Measurements from ENCODE around the gene PIMREG.

Gene PIMREG

DNA sequence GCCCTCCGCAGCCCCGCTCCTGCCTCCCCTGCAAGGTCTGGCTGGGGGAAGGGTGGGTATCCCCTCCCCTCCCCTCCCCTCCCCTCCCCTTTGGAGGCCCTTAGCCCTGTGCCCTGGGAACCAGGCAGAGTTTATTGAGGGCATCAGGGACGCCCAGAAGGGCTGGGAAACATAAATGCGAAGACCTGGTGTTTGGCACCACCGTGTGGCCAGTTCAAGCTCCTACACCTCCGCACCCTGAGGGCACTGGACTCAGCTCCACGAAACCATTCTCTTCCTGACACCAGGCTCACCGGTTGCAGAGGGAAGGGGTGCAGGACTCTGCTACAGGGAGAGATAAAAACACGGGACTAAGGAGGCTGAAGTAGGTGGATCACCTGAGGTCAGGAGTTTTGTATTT, 8.3 kb upstream of the PIMREG start:
- DNase-seq: no peak

DNA sequence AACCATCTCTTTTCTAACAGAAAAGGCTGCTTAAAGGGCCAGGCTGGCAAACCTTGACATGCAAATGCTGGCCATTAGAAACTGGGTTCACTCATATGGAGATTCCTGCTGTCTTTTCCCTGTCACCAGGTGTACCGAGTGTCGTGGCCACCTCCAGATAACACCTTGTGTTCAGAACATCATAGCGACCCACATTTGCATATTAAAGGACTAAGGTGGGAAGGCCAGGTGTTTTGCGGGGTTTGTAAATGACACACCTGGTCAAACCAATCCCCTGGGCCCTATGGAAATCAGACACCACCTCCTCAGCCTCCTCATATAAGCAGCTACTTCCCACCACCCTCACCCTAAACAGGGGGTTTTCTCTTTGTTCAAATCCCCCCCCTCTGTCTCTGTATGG, 6.8 kb upstream of the PIMREG start:
- no peak for DNase-seq

DNA sequence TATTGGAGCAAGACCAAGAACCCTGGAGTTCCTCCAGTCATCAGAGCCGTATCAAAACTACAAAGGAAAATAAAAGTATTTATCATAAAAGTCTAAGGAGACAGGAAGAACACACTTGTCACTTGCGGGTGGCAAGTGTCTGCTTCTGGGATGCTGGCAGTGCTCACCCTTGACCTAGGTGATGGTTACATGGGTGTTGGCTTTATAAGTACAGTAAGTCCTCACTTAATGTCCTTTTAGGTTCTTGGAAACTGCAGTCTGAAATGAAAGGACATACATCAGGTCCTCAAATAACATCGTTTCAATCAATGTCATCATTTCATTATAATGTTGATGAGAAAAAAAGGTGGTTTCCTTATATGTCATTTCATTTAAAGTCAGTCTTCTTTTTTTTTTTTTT, 6.3 kb upstream of the PIMREG start:
- DNase-seq: no peak

DNA sequence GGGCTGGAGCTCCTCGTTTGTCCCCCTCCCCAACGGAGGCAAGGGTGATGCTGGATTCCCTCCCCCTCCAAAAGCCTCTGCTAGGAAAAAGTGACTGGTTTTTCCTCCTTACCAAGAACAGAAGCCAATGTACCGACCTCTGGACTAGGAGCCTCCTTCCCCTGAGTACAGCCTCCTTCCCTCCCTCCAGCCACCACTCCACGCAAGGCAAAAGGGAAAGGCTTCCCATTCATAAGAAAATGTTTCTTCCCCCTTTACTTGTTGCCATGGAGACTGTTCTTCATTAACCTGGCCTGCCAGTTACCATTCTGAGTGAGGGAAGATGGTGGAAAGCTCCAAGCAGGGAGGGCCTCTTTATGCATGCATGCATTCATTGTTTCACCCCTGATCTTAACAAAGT, 4.3 kb upstream of the PIMREG start:
- DNase-seq: no peak

DNA sequence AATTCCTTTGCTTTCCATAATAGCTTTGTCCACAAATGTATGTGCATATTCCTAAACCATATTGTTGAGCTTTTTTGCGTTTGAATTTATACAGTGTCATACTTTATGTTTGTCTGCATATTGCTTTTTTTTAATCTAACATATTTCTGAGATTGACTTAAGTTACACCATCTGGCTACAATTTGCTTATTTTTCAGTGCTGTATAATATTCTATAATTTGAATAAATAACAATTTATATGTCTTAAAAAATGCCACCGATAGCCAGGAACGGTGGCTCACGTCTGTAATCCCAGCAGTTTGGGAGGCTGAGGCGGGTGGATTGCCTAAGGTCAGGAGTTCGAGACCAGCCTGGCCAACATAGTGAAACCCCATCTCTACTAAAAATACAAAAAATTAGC, 1.5 kb upstream of the PIMREG start:
- DNase-seq: no peak

DNA sequence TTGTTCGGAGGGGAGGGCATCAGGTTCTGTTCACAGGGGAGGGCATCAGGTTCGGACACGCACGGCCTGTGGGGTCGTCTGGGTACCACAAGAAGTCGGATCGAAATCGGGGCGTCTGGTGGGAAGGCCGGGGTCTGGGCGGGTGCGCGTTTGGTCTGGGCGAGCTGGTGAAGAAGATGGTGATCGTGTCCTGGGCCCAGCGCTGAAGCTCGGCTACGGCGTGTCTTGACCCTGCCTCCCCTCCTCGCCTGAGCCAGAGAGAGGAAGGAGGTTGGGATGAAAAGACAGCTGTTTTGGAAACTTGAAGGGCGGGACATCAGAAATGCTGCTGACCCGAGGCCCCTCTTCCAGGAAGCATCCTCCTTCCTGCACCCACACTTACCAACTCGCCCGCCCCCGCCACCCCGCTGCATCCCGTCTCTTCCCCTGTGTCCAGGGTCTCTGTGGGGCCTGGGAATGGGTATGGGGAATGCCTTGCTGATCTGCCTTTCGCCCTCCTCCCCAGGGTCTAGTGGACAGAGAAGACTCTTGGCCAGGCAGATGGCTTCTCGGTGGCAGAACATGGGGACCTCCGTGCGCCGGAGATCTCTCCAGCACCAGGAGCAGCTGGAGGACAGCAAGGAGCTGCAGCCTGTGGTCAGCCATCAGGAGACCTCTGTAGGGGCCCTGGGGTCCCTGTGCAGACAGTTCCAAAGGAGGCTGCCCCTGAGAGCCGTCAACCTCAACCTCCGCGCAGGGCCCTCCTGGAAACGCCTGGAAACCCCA, 498 bp downstream of the PIMREG start:
- DNase-seq: no peak

DNA sequence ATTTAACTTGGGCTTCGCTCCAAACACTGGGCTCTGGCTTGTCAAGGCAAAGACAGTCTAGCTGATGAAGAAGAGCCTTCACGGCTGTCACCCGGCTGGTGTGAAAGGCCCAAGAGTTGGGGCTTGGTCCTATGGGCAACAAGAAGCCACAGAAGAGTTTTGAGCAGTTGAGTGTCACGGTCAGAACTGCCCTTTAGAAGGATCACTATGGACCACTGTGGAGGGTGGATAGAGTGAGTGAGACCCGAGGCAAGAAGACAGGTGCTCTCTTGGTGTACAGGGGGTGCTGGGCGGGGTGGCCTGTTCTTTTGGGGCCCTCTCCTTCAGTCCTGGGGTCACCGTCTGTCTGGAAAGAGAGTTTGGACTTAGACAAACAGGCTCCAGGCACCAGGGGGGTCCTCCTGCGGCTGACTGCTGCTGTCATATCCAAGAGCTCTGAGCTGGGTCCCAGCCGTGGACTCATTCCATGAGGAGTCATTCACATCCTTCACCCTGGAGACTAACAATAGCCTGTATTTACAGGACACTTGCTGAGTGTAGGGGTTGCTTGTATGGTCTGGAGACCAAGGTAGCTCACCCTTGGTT, 2.4 kb downstream of the PIMREG start:
- DNase-seq: no peak

DNA sequence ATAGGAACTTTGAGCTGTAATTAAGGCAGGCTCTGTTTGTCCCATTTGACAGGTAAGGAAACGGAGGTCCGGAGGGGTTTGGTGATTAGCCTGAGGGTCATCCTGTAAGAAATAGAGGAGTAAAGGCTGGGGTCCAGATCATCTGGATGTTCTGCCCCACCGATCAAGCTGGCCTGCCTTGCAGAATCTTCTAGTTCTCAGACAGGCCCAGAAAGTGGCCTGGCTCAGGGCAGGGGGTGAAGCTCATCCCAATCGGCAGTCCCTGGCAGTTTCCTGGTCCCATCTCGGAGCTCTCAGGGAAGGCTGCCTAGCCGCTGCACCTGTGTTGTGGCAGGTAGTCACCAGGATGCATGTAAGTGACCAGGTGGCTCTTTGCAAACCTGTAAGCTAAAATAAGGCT, 4.2 kb downstream of the PIMREG start:
- DNase-seq: no peak

DNA sequence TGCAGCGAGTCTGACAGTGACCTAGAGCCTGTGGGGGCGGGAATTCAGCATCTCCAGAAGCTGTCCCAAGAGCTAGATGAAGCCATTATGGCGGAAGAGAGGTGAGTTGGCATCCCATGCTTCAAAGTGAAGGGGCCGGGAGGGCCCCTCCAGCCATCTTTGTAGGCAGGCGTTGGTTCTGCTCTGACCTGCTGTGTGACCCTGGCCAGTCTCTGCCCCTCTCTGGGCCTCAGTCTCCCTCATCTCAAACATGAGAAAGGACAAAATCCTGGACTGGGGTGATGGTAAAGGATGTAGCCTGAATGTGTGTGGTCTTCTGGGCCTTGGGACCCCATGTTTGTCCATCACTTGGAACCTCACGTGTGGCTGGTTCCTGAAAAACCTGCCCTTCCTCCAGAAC, 5.1 kb downstream of the PIMREG start:
- no peak for DNase-seq

DNA sequence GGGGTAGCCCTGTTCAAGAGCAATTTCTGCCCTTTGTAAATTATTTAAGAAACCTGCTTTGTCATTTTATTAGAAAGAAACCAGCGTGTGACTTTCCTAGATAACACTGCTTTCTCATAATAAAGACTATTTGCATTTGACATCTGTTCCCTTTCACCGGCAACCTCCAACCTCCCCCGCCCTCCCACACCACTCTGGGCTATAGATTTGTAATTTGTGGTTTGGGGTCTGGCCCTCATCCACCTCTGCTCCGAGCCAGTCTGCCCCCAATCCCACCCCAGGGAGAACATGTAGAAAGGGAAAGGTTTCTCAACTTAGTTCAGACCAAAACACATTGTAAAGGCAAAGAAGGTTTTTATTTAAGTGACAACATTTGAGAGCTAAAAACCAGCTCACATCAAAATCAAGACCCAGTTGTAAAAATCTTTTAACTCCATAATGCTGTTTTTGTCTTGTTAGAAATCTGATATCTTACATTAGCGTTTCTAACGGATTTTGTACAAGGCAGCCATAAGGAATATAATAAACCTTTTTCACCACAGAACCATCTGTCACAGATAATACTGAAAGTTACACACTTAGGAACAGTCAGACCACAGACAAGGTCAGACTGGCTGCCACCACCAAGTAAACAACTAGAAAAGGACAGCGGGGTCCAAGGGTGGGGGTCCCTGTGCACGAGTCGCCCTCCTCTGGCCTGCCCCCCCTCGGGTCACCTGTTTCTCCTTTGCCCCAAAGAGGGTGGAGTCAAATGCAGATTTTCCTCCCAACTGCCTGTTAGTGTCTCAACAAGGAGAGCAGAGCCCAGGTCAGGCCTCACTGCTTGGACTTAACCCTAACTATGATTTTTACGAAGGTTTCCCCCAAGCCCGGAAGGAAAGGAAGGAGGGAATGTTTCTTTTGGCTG, 6.9 kb downstream of the PIMREG start:
- DNase-seq: no peak

DNA sequence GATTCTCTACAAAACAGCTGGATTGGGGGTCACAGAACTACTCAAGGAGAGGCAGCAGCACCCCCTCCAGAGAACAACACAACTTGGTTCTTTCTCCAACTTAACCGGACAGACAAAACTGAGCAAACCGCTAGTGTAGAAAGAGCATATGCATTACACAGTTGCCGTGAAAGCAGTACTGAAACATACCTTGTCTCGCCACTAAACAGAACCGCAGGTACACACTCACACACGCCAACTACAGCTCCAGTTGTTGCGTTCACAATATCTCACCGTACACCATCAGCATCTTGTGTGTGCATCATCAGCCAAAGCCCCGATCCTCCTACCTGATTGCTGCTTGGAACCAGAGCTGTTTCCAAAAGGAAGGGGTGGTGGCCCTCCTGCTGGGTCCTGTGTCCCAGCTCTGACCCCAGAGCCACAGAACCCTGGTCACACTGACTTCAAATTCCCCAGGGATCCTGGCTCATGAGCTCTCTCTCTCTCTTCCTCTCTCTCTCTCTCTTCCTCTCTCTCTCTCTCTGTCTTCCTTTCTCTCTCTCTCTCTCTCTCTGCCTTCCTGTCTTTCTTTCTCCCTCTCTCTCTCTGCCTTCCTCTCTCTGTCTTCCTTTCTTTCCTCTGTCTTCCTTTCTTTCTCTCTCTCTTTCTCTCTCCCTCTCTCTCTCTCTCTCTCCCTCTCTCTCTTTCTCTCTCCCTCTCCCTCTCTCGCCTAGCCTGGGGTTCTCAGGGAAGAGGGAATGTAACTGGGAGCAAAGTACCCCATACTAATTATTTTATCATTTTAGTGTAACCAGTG, 8.4 kb downstream of the PIMREG start:
- DNase-seq: no peak

DNA sequence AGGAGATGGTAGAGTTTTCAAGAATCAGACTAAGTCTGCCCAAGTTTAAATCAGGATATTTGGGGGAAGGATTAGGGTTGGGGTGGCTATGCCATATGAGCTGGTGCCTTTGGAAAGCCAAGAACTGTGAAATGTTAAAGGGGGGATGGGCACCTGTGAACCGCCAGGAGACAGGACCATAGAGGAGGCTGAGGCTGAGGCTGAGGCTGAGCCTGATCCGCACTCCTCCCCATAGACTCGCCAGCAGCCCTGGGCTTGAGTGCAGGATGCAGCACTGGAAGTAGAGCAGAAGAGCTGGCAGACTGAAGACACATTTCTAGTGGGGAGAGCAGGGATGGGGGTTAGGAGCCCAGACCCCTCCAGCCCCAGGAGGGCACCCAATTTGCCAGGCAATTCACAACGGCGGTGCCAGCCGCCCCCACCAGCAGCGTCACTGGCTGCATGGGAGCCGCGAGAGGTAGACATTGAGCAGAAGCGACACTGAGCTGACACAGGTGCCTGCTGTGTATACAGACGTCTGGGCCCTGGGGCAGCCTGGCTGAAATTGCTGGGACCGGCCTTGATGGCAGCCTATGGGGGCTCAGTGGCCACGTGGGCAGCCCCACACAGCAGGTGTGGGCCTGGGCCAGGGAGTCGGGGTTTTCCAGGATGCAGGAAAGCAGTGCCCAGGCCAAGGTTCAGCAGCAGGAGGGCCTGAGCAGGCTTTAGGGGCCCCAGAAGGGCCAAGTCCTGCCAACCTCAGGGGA, 9.2 kb downstream of the PIMREG start:
- DNase-seq: no peak

DNA sequence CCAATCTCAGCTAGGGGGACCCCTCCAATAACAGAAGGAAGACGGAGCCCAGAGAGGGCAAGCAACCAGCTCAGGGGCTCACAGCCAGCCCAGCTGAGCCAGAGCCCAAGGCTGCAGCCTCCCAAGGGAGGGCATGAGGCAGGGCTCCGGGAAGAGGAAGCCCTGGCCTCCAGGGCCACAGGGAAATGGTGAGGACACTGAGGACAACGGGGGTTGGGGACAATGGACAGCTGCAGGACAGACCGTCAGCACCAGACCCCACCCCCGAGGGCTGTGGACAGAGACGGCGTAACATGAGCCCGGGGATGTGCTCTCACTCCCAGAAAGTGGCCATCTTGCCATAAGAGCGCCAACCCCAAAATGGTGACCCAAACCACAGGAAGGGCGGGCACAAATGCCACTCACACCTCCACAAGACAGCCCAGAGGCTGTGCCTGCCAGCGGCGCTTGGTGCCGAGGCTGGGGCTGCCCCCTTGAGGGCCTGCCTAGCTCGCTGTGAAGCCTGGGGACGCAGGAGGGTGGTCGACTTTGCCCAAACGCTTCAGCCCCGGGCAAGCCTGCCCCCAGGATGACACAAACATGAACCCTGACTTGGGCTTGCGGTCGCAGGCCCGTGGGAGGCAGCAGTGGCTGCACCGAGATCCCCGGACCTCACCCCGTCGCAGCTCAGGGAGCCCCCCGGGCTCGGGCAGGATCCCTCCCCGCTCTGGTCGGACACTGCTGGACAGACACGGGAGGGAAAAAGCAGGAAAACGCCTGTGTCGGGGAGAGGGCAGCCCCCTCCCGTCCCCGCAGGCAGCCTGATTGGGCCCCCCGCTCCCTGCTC, 10.5 kb downstream of the PIMREG start:
- DNase-seq: peak; percentile 79

DNA sequence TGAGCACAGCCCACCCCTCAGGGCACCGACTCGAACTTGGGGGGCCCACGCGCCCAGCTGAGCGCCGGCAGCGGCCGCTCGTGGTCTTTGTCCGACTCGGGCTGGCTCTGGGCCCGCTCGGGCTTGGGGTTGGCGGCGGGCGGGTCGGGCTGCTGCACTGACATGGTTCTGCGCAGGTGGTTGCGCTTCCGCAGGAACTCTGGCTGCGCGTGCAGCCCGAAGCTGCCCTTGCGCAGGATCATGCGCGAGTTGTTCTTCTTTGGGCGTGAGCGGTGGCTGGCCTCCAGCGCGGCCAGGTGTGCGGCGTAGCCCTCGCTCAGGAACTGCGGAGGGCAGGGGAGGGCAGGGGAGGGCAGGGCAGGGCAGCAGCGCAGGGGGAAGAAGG, 11.1 kb downstream of the PIMREG start:
- no peak for DNase-seq

DNA sequence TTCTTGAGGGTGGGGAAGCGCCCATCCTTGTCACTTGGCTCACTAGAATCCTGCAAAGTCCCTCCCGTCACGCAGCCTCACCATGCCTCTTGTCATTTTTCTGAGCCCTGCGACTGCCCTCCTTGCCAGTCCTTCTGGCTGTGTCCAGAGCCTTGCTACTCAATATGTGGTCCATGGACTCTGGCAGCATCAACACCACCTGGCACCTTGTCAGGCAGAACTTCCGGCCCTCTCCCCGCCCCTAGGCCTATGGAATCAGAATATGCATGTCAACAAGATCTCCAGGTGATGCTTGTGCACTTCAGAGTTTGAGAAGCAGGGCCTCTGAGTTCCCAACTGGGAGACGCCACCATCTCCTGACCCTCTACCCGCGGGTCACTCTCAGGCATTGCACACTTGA, 12.1 kb downstream of the PIMREG start:
- DNase-seq: no peak

DNA sequence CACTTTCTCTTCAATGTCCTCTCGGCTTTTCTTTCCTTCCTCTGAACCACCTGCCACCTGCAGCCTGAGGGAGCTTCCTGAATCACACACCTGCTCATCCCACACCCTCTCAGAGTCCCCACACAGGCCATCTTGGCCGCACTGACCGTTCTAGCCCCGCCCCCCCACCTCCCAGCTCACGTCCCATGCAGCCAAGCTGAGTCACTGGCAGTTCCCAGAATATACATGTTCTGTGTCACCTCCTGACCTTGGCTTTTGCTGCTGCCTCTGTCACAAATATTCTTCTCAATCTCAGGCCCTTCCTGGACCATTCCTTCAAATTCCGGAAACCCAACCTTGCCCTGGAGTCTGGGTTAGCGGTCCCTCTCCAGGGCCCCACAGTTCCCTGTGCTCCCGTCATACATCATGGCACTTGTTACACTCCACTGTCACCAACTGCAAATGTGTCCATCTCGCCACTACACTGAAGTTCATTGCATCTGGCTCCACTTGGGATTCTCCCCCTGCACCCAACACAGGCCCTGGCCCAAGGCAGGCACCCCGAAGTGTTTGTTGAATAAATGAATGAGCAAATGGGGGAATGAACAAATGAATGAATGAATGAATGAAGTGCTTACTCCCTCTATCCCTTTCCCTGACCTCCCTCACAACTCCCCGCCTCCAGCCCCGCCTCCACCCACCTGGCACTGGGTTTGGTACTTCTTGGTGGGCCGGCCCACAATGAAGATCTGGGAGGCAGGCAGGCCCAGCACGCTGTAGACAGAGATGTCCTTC, 12.8 kb downstream of the PIMREG start:
- no peak for DNase-seq

DNA sequence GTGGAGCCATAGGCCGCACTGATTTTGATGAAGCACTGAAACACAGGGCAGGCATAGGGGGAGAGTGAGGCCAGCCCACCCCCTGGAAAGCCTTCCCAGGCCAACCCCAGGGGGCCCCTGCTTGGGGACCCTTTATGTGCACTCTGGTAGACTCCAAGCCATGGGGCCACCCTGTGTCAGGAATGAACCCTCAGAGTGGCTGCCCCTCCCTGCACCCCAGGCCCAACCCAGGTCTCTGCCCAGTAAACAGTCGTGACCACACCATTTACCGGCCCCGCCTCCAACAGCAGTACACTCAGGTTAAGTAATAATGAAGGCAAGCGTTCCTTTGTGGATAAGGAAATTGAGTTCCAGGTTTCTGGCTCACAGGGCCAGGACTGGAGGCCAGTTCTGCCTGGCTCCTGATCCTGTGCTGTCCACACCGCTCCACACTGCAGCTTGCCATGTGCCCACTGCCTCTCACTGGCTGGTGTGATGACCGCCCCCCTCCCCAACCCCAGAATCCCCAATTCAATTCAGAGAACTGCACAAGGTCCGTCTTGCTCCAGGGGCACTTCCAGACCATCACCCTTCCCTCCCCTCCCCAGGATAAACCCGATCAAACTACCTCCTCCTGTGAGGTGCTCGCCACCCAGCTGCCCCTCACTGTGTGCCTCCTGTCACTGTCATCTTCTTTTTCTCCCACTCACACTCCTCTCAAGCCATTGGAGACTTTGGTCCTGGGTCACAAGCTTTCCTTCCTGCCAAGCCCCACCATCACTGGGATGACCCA, 13.6 kb downstream of the PIMREG start:
- no peak for DNase-seq

DNA sequence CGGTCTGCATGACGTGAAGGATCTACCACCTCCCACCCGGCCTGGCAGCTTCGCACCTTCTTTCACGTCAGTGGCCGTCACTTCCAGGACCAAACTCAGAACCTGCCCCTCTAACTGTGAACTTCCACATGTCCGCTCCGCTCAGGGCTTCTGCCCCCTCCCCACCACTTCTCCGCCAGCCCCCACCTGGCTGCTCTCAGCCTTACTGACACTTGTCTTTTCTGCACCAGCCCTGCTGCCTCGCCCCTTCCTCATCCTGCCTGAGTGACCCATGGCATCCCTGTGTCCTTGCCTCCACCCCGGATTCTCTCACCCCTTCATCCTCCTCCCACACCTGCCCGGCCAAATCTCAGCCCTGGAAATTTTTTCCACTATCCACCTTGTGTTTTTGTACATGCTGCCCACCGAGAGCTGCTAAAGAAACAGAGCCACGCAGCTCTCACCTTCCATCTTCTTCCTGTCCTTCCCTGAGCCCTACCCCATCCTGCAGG, 14.2 kb downstream of the PIMREG start:
- DNase-seq: no peak

DNA sequence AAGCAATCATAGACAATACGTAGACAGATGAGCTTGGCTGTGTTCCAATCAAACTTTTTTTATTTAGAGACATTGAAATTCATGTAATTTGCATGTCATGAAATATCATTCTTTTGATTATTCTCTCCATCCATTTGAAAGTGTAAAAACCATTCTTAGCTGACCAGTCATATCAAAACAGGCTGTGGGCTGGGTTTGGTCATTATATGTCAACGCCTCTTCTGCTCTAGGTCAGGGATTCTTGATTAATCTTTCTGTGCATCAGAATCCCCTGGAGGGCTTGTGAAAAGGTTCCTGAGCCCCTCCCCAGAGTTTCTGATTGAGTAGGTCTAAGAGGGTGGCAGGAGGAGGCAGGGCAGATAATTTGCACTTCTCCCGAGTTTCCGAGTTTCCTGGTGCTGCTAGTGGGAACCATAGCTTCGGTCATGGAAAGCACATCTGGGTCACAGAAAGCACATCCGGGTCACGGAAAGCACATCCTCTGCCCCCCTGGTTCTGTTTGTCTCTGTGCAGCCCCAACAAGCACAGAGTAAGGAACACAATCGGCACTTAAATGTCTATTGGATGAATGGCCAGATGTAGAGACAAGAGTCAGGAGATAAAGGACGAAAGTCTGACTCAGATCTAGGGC, 16.4 kb downstream of the PIMREG start:
- DNase-seq: no peak

Measured in right kidney (tissue), 1 donor.